CD4-positive, alpha-beta memory T cell (primary cell): ENCODE data around the gene ACTR2. TPM values are rescaled to one million over a fixed set of nuclear protein-coding genes. Genes with fewer than 3 reads are reported as not detected.
"Not testable (repeated sequence)": the region's sequence is repeated elsewhere in the genome, so short reads cannot be mapped to it uniquely, and the experiment has no call there.

ENCODE experiments used
- CTCF ChIA-PET: fragments of 350-600 bp; sonication (Branson Sonifier 250); formaldehyde crosslinking; loops from one replicate; lab custom pipeline; 2021; ENCODE audit warnings: inconsistent platforms; ENCODE audit not compliant: partially characterized antibody; lab: Charles Lee
- POLR2A ChIA-PET: fragments of 350-600 bp; sonication (Branson Sonifier 250); formaldehyde crosslinking; loops from one replicate; lab custom pipeline; 2021; ENCODE audit not compliant: partially characterized antibody; lab: Charles Lee
- DNase-seq, 5 donors: peaks; one replicate each; pipeline versions ENCODE4 v3.0.0 to v3.0.0-alpha.2; 2020 to 2022; ENCODE audit warnings: mixed read lengths in 1 of 5
- H3K27ac ChIP-seq: one replicate; pipeline ENCODE4 v1.7.0; 2013; ENCODE audit warnings: low read depth, low read length
- H3K27me3 ChIP-seq: 2 replicates; pipeline ENCODE4 v1.7.0; 2013; ENCODE audit warnings: mild to moderate bottlenecking, low read length, moderate library complexity; ENCODE audit not compliant: insufficient read depth
- H3K36me3 ChIP-seq: 2 replicates; pipeline ENCODE4 v1.7.0; 2013; ENCODE audit warnings: mild to moderate bottlenecking, low read length, moderate library complexity; ENCODE audit not compliant: insufficient read depth
- H3K4me1 ChIP-seq: 2 replicates; pipeline ENCODE4 v1.7.0; 2013; ENCODE audit warnings: mild to moderate bottlenecking, low read length, moderate library complexity; ENCODE audit not compliant: insufficient read depth
- H3K4me3 ChIP-seq, 2 donors: one replicate each; pipeline ENCODE4 v1.7.0; 2013; ENCODE audit warnings: low read length in 2 of 2, mild to moderate bottlenecking in 1 of 2
- H3K9me3 ChIP-seq, 2 donors: one replicate each; pipeline ENCODE4 v1.7.0; 2013; ENCODE audit warnings: low read length in 2 of 2, control low read depth in 1 of 2; ENCODE audit not compliant: control insufficient read depth in 1 of 2
- H3K27ac Mint-ChIP-seq, 7 donors: one replicate each; pipeline ENCODE4 v1.8.0; 2020 to 2021; ENCODE audit warnings: mixed read lengths in 7 of 7, mild to moderate bottlenecking in 6 of 7, inconsistent platforms in 3 of 7, moderate library complexity in 3 of 7
- H3K27me3 Mint-ChIP-seq, 2 donors: one replicate each; pipeline ENCODE4 v1.8.0; 2020 to 2021; ENCODE audit warnings: mixed read lengths in 2 of 2
- H3K36me3 Mint-ChIP-seq, 2 donors: one replicate each; pipeline ENCODE4 v1.8.0; 2020 to 2021; ENCODE audit warnings: mixed read lengths in 2 of 2, inconsistent platforms in 1 of 2, mild to moderate bottlenecking in 1 of 2
- H3K4me1 Mint-ChIP-seq, 4 donors: one replicate each; pipeline ENCODE4 v1.8.0; 2020 to 2021; ENCODE audit warnings: mixed read lengths in 4 of 4, mild to moderate bottlenecking in 1 of 4
- H3K4me3 Mint-ChIP-seq, 8 donors: one replicate each; pipeline ENCODE4 v1.8.0; 2020 to 2021; ENCODE audit warnings: mixed read lengths in 8 of 8, mild to moderate bottlenecking in 7 of 8, moderate library complexity in 6 of 8, inconsistent platforms in 3 of 8
- H3K9me3 Mint-ChIP-seq, 8 donors: one replicate each; pipeline ENCODE4 v1.8.0; 2020 to 2021; ENCODE audit warnings: mixed read lengths in 8 of 8, mild to moderate bottlenecking in 5 of 8, inconsistent platforms in 3 of 8, moderate library complexity in 1 of 8
- intact Hi-C: fragments of 100-400 bp; cut with micrococcal nuclease; formaldehyde crosslinking; loops from one replicate; pipeline ENCODE4 v1.15.1; 2023
- polyA plus RNA-seq, 2 donors: library from polyadenylated mRNA; unstranded; fragments of 300-500 nt; fragmentation: Illumina TruSeq; gene quantifications; one replicate each; pipeline ENCODE4 v1.2.3, GENCODE V29; 2021
- total RNA-seq, 2 experiments: library from RNA; stranded (reverse); gene quantifications; one replicate each; pipeline ENCODE4 v1.2.3, GENCODE V29; 2021

ACTR2 gene
- total RNA-seq, result 100 to 1,000 TPM; 298 to 312 TPM
- polyA plus RNA-seq, result 100 to 1,000 TPM; 289 to 292 TPM

- POLR2A ChIA-PET, result interaction anchor here (0.7 to 2.4 kb wide), 24 partner anchors 8 to 1639 kb away, joined by 3 to 35 read pairs (median 4); partner anchors contain the start of genes AFTPH, CEP68, MDH1 and RAB1A
- peaks cover 23 to 58% (median 35%) of the 10 kb centered on the region in 4 donors for H3K4me1 Mint-ChIP-seq
- H3K4me3 ChIP-seq, result peak within 1 kb of the TSS; percentile 96 to 97
- H3K9me3 Mint-ChIP-seq, result no peaks in the 10 kb centered on the region
- peak within 1 kb of the TSS; percentile 100 for H3K27ac ChIP-seq
- DNase-seq, result peak; percentile 93 to 97 (median 95)
- no peaks in the 10 kb centered on the region for H3K27me3 ChIP-seq
- H3K4me1 ChIP-seq, result peaks cover 50% of the 10 kb centered on the region
- H3K27ac Mint-ChIP-seq, result peak within 1 kb of the TSS; percentile 99 to 100 (median 99)
- H3K36me3 Mint-ChIP-seq, result peaks cover 8 to 34% of the 10 kb centered on the region in 2 donors
- H3K9me3 ChIP-seq, result no peaks in the 10 kb centered on the region
- CTCF ChIA-PET, result interaction anchor here (0.8 to 1.5 kb wide), 6 partner anchors 10 to 704 kb away, joined by 3 to 5 read pairs (median 3); partner anchors contain the start of gene RAB1A
- H3K27me3 Mint-ChIP-seq, result no peaks in the 10 kb centered on the region
- H3K36me3 ChIP-seq, result no peaks in the 10 kb centered on the region
- H3K4me3 Mint-ChIP-seq, result peak within 1 kb of the TSS; percentile 97 to 100 (median 99)
- intact Hi-C loops, result loop anchor here (1.0 to 10.0 kb wide), 7 partner anchors 75 to 1083 kb away; partner anchors contain the start of genes AFTPH, CEP68, PELI1 and RAB1A
These were observed at the start of gene ACTR2 for GRCh38 chr2:65227456-65228262. Gene ACTR2 (plus strand): TSS chr2:65227831. CDS start chr2:65227910, 79 bp downstream.

- Histone ChIP-seq H3K36me3 (no peaks in the 10 kb centered on the region), H3K27me3 (no peaks in the 10 kb centered on the region), H3K4me1 (peaks cover 7% of the 10 kb centered on the region), H3K9me3 (no peaks in the 10 kb centered on the region), H3K27ac (no peak overlapping the region), H3K4me3 (no peak overlapping the region)
- Mint-ChIP-seq H3K9me3 (no peaks in the 10 kb centered on the region), H3K27ac (no peak overlapping the region), H3K4me1 (peaks cover 0 to 7% (median 7%) of the 10 kb centered on the region in 4 donors), H3K36me3 (no peaks in the 10 kb centered on the region), H3K4me3 (no peak overlapping the region), H3K27me3 (peaks cover 4 to 18% of the 10 kb centered on the region in 2 donors)
- CTCF ChIA-PET, result no interaction called here
- POLR2A ChIA-PET, result no interaction called here
- DNase-seq, result no peak
- intact Hi-C loops, result no loop called here
These were observed 45.1 kb upstream of the ACTR2 start for GRCh38 chr2:65182570-65182969.

GRCh38 chr2:65183406-65183805 lies 44.2 kb upstream of the ACTR2 start:
- POLR2A ChIA-PET, H3K27me3 ChIP-seq, H3K4me1 Mint-ChIP-seq, DNase-seq, H3K4me3 Mint-ChIP-seq, H3K27ac ChIP-seq, H3K36me3 ChIP-seq, H3K9me3 ChIP-seq, H3K4me1 ChIP-seq, H3K4me3 ChIP-seq, H3K36me3 Mint-ChIP-seq, H3K27ac Mint-ChIP-seq, H3K9me3 Mint-ChIP-seq, intact Hi-C loops, CTCF ChIA-PET: not testable (repeated sequence)
- H3K27me3 Mint-ChIP-seq, result peaks cover 4 to 15% of the 10 kb centered on the region in 2 donors

GRCh38 chr2:65185012-65185411 lies 42.6 kb upstream of the ACTR2 start:
- Histone ChIP-seq H3K4me1 (peaks cover 9% of the 10 kb centered on the region), H3K4me3 (no peak overlapping the region), H3K27ac (no peak overlapping the region), H3K27me3 (peaks cover 4% of the 10 kb centered on the region), H3K36me3 (no peaks in the 10 kb centered on the region), H3K9me3 (no peaks in the 10 kb centered on the region)
- Mint-ChIP-seq H3K27ac (no peak overlapping the region), H3K36me3 (no peaks in the 10 kb centered on the region), H3K4me1 (peaks cover 0 to 8% (median 8%) of the 10 kb centered on the region in 4 donors), H3K27me3 (peaks cover 9 to 24% of the 10 kb centered on the region in 2 donors), H3K9me3 (no peaks in the 10 kb centered on the region), H3K4me3 (no peak overlapping the region)
- DNase-seq, result no peak
- ChIA-PET CTCF (interaction anchor here (1.1 to 5.1 kb wide), 5 partner anchors 9 to 121 kb away, joined by 4 to 36 read pairs (median 4); no protein-coding TSS in a partner anchor), POLR2A (no interaction called here)
- intact Hi-C loops, result loop anchor here (5.0 kb wide), 1 partner anchor 853 kb away; no protein-coding TSS in a partner anchor

GRCh38 chr2:65186093-65186868 lies 41.4 kb upstream of the ACTR2 start:
- H3K36me3 Mint-ChIP-seq, result no peaks in the 10 kb centered on the region
- H3K4me1 Mint-ChIP-seq, result peaks cover 0 to 8% (median 8%) of the 10 kb centered on the region in 4 donors
- intact Hi-C loops, result loop anchor here (5.0 kb wide), 1 partner anchor 854 kb away; no protein-coding TSS in a partner anchor
- Histone ChIP-seq H3K4me1 (peaks cover 9% of the 10 kb centered on the region), H3K27ac (no peak overlapping the region), H3K9me3 (no peaks in the 10 kb centered on the region), H3K4me3 (no peak overlapping the region), H3K27me3 (peaks cover 4% of the 10 kb centered on the region), H3K36me3 (no peaks in the 10 kb centered on the region)
- H3K9me3 Mint-ChIP-seq, result no peaks in the 10 kb centered on the region
- ChIA-PET POLR2A (no interaction called here), CTCF (interaction anchor here (0.6 to 5.1 kb wide), 20 partner anchors 8 to 270 kb away, joined by 3 to 36 read pairs (median 4); partner anchors contain the start of genes ACTR2 and CEP68)
- peak overlapping the region in 1 of 8 donors; percentile 1 for H3K4me3 Mint-ChIP-seq
- DNase-seq, result no peak
- H3K27ac Mint-ChIP-seq, result no peak overlapping the region
- peaks cover 9 to 20% of the 10 kb centered on the region in 2 donors for H3K27me3 Mint-ChIP-seq

- peaks cover 4% of the 10 kb centered on the region for H3K27me3 ChIP-seq
- CTCF ChIA-PET, result interaction anchor here (0.5 to 5.1 kb wide), 21 partner anchors 9 to 1137 kb away, joined by 3 to 36 read pairs (median 4); partner anchors contain the start of genes ACTR2 and CEP68
- H3K27ac Mint-ChIP-seq, result no peak overlapping the region
- H3K4me1 ChIP-seq, result peaks cover 9% of the 10 kb centered on the region
- H3K27me3 Mint-ChIP-seq, result peaks cover 5 to 17% of the 10 kb centered on the region in 2 donors
- no peaks in the 10 kb centered on the region for H3K9me3 ChIP-seq
- DNase-seq, result peak; percentile 49 to 59 (median 53)
- H3K9me3 Mint-ChIP-seq, result no peaks in the 10 kb centered on the region
- intact Hi-C loops, result loop anchor here (1.0 to 5.0 kb wide), 3 partner anchors 123 to 855 kb away; no protein-coding TSS in a partner anchor
- no peak overlapping the region for H3K4me3 ChIP-seq
- no peak overlapping the region for H3K27ac ChIP-seq
- no peaks in the 10 kb centered on the region for H3K36me3 ChIP-seq
- H3K36me3 Mint-ChIP-seq, result no peaks in the 10 kb centered on the region
- H3K4me3 Mint-ChIP-seq, result peak overlapping the region in 2 of 8 donors; percentile 1 to 14
- POLR2A ChIA-PET, result interaction anchor here (0.6 kb wide), 1 partner anchor 131 kb away, joined by 3 read pairs; the partner anchor contains the start of gene CEP68
- H3K4me1 Mint-ChIP-seq, result peaks cover 0 to 8% (median 8%) of the 10 kb centered on the region in 4 donors
These were observed 40.5 kb upstream of the ACTR2 start for GRCh38 chr2:65186872-65187851.
